Activated naive CD4-positive, alpha-beta T cell treated with anti-CD3 and anti-CD28 coated beads, Interleukin-2, amount 10 ng/mL, durations not matched to agents 7 days and 5 days (primary cell): ENCODE results near the gene ARL6IP4.

Experiments
- CTCF ChIA-PET: fragments of 350-600 bp; sonication (Branson Sonifier 250); formaldehyde crosslinking; loops from one replicate; lab custom pipeline; 2021; ENCODE audit warnings: antibody characterized with exemption; lab: Charles Lee
- DNase-seq: peaks from one replicate; pipeline ENCODE4 v3.0.0-alpha.2; 2020
- H3K27ac Mint-ChIP-seq: one replicate; pipeline ENCODE4 v1.8.0; 2021; ENCODE audit warnings: mild to moderate bottlenecking, moderate library complexity, mixed read lengths
- H3K27me3 Mint-ChIP-seq: one replicate; pipeline ENCODE4 v1.8.0; 2021; ENCODE audit warnings: mild to moderate bottlenecking, mixed read lengths
- H3K36me3 Mint-ChIP-seq: one replicate; pipeline ENCODE4 v1.8.0; 2021; ENCODE audit warnings: mixed read lengths
- H3K4me1 Mint-ChIP-seq: one replicate; pipeline ENCODE4 v1.8.0; 2021; ENCODE audit warnings: mixed read lengths
- H3K4me3 Mint-ChIP-seq: one replicate; pipeline ENCODE4 v1.8.0; 2021; ENCODE audit warnings: mild to moderate bottlenecking, moderate library complexity, mixed read lengths
- H3K9me3 Mint-ChIP-seq: one replicate; pipeline ENCODE4 v1.8.0; 2021; ENCODE audit warnings: mixed read lengths

Gene ARL6IP4

GRCh38 chr12:123031171-123031845, 50.8 kb downstream of the ARL6IP4 start:
- Mint-ChIP-seq H3K9me3 (no peaks in the 10 kb centered on the region), H3K27me3 (no peaks in the 10 kb centered on the region), H3K27ac (no peak overlapping the region), H3K36me3 (peaks cover 21% of the 10 kb centered on the region), H3K4me1 (peaks cover 34% of the 10 kb centered on the region), H3K4me3 (no peak overlapping the region)
- CTCF ChIA-PET, result interaction anchor here (1.6 kb wide), 1 partner anchor 11 kb away, joined by 7 read pairs; no protein-coding TSS in a partner anchor
- DNase-seq, result no peak
